ENCODE data around the gene FIGNL2.

Gene FIGNL2

GRCh38 chr12:51844854-51845253 is 3.7 kb downstream of the FIGNL2 start:
- DNase-seq (ENCODE audit: low read depth) = no peak
- no peak overlapping the region for H3K4me3 ChIP-seq (ENCODE audit: low read depth, low read length)
- TF ChIP-seq MYC (IDR thresholded peaks at IDR 0.05; ENCODE audit: low read depth, low read length) = no peak
- no peak for TF ChIP-seq POLR2A (IDR thresholded peaks at IDR 0.05; ENCODE audit: extremely low read depth, insufficient read length)
- no peak for TF ChIP-seq CTCF (IDR thresholded peaks at IDR 0.05; ENCODE audit: low read depth, low read length)
- no peak for TF ChIP-seq MAX (IDR thresholded peaks at IDR 0.05; ENCODE audit: low read depth, low read length)

GRCh38 chr12:51841727-51842126 is 6.8 kb downstream of the FIGNL2 start:
- DNase-seq (ENCODE audit: low read depth) = no peak
- no peak overlapping the region for H3K4me3 ChIP-seq (ENCODE audit: low read depth, low read length)
- no peak for TF ChIP-seq POLR2A (IDR thresholded peaks at IDR 0.05; ENCODE audit: extremely low read depth, insufficient read length)
- no peak for TF ChIP-seq CTCF (IDR thresholded peaks at IDR 0.05; ENCODE audit: low read depth, low read length)
- TF ChIP-seq MYC (IDR thresholded peaks at IDR 0.05; ENCODE audit: low read depth, low read length) = no peak
- no peak for TF ChIP-seq MAX (IDR thresholded peaks at IDR 0.05; ENCODE audit: low read depth, low read length)

- TF ChIP-seq MYC (IDR thresholded peaks at IDR 0.05; ENCODE audit: low read depth, low read length) (no peak), MAX (IDR thresholded peaks at IDR 0.05; ENCODE audit: low read depth, low read length) (no peak), POLR2A (IDR thresholded peaks at IDR 0.05; ENCODE audit: extremely low read depth, insufficient read length) (no peak), CTCF (IDR thresholded peaks at IDR 0.05; ENCODE audit: low read depth, low read length) (no peak)
- no peak for DNase-seq (ENCODE audit: low read depth)
- no peak overlapping the region for H3K4me3 ChIP-seq (ENCODE audit: low read depth, low read length)
Measured at GRCh38 chr12:51840966-51841365, 7.6 kb downstream of the FIGNL2 start.

GRCh38 chr12:51839310-51839947 is 9.1 kb downstream of the FIGNL2 start:
- TF ChIP-seq CTCF (IDR thresholded peaks at IDR 0.05; ENCODE audit: low read depth, low read length) = no peak
- no peak for TF ChIP-seq MAX (IDR thresholded peaks at IDR 0.05; ENCODE audit: low read depth, low read length)
- no peak for TF ChIP-seq MYC (IDR thresholded peaks at IDR 0.05; ENCODE audit: low read depth, low read length)
- no peak for TF ChIP-seq POLR2A (IDR thresholded peaks at IDR 0.05; ENCODE audit: extremely low read depth, insufficient read length)
- DNase-seq (ENCODE audit: low read depth) = no peak

GRCh38 chr12:51838762-51839161 is 9.8 kb downstream of the FIGNL2 start:
- no peak for DNase-seq (ENCODE audit: low read depth)
- TF ChIP-seq MYC (IDR thresholded peaks at IDR 0.05; ENCODE audit: low read depth, low read length) = no peak
- no peak for TF ChIP-seq CTCF (IDR thresholded peaks at IDR 0.05; ENCODE audit: low read depth, low read length)
- TF ChIP-seq MAX (IDR thresholded peaks at IDR 0.05; ENCODE audit: low read depth, low read length) = no peak
- TF ChIP-seq POLR2A (IDR thresholded peaks at IDR 0.05; ENCODE audit: extremely low read depth, insufficient read length) = no peak

More at GRCh38 chr12:51839310-51839947, 9.1 kb downstream of the FIGNL2 start:
- H3K4me3 ChIP-seq (ENCODE audit: low read depth, low read length) = no peak overlapping the region

More at GRCh38 chr12:51838762-51839161, 9.8 kb downstream of the FIGNL2 start:
- H3K4me3 ChIP-seq (ENCODE audit: low read depth, low read length) = no peak overlapping the region
